NCI-H446 treated with DMSO at 0.1 percent for 48 hours (cell line): Measurements from ENCODE around the gene PLA2G4A.

Experiments used
- DNase-seq: peaks from one replicate; lab custom pipeline; 2025; lab: John Stamatoyannopoulos, UW

The PLA2G4A gene

GRCh38 chr1:186978596-186979556 is 150.1 kb downstream of the PLA2G4A start:
- DNase-seq = no peak

- DNase-seq = no peak
Observed at GRCh38 chr1:186980400-186980799, 151.7 kb downstream of the PLA2G4A start.

- no peak for DNase-seq
Observed at GRCh38 chr1:186982116-186982515, 153.4 kb downstream of the PLA2G4A start.

GRCh38 chr1:186983327-186983726 is 154.6 kb downstream of the PLA2G4A start:
- DNase-seq = no peak

GRCh38 chr1:186984959-186985358 is 156.2 kb downstream of the PLA2G4A start:
- no peak for DNase-seq

GRCh38 chr1:186985889-186986491 is 157.2 kb downstream of the PLA2G4A start:
- DNase-seq = peak; percentile 37

- DNase-seq = no peak
Observed at GRCh38 chr1:186987065-186987464, 158.3 kb downstream of the PLA2G4A start.

GRCh38 chr1:186987769-186988168 is 159.0 kb downstream of the PLA2G4A start:
- no peak for DNase-seq

GRCh38 chr1:186993996-186994395 is 165.2 kb downstream of the PLA2G4A start:
- peak; percentile 26 for DNase-seq

- no peak for DNase-seq
Observed at GRCh38 chr1:186994897-186995296, 166.1 kb downstream of the PLA2G4A start.

- DNase-seq = no peak
Observed at GRCh38 chr1:186996816-186997215, 168.1 kb downstream of the PLA2G4A start.

- DNase-seq = no peak
Observed at GRCh38 chr1:186997877-186998276, 169.1 kb downstream of the PLA2G4A start.

GRCh38 chr1:186999506-186999905 is 170.8 kb downstream of the PLA2G4A start:
- DNase-seq = no peak

GRCh38 chr1:187001198-187001889 is 172.6 kb downstream of the PLA2G4A start:
- DNase-seq = peak; percentile 27

GRCh38 chr1:187003353-187003752 is 174.6 kb downstream of the PLA2G4A start:
- DNase-seq = no peak

- DNase-seq = no peak
Observed at GRCh38 chr1:187006896-187007295, 178.1 kb downstream of the PLA2G4A start.

- DNase-seq = no peak
Observed at GRCh38 chr1:187009320-187009719, 180.6 kb downstream of the PLA2G4A start.

GRCh38 chr1:187010571-187011309 is 182.0 kb downstream of the PLA2G4A start:
- no peak for DNase-seq

GRCh38 chr1:187013582-187014200 is 184.9 kb downstream of the PLA2G4A start:
- no peak for DNase-seq

GRCh38 chr1:187018291-187018690 is 189.5 kb downstream of the PLA2G4A start:
- no peak for DNase-seq

- no peak for DNase-seq
Observed at GRCh38 chr1:187027253-187027652, 198.5 kb downstream of the PLA2G4A start.
